K562 (cell line): Measurements from ENCODE around the gene SORCS1. TPM values are rescaled to one million over a fixed set of nuclear protein-coding genes. Genes with fewer than 3 reads are reported as not detected.
A peak's percentile ranks its signal among the peaks of the same experiment; 100 is the strongest.

Experiments
- ATAC-seq: fragments of 200-7000 bp; cut with Tn5 transposase; 3 replicates; pipeline ENCODE4 v1.9.1; 2020; ENCODE audit warnings: moderate library complexity
- BruUV-seq: library from RNA; stranded (reverse); fragments of 400-500 nt; replicated peaks from 2 replicates; lab custom pipeline; 2021; lab: Mats Ljungman, UMichigan
- CTCF ChIA-PET: fragments of 300-600 bp; formaldehyde crosslinking; extraction: SDS; loops from one replicate; lab custom pipeline; 2021; ENCODE audit warnings: low intra/inter-chr PET ratio; lab: Yijun Ruan, JAX
- POLR2A ChIA-PET: fragments of 300-600, 350-650 bp; sonication (Branson Sonifier 250); formaldehyde crosslinking; extraction: SDS; loops from one replicate; lab custom pipeline; 2021; ENCODE audit warnings: antibody characterized with exemption, inconsistent platforms; lab: Yijun Ruan, JAX
- DNase-seq, 4 experiments: peaks; one replicate each; pipeline versions ENCODE4 v3.0.0 to v3.0.0-alpha.2; 2011 to 2018; ENCODE audit warnings: low spot score in 3 of 4, mixed read lengths in 3 of 4; ENCODE audit errors: extremely low read depth in 1 of 4
- FAIRE-seq: peaks from 2 replicates; lab custom pipeline; 2011; peaks lifted over from hg19 to GRCh38; lab: Jason Lieb, UNC
- H2AFZ ChIP-seq: 2 replicates; pipeline ENCODE4 v1.6.0; 2011; ENCODE audit warnings: low read depth, low read length, control low read depth, inconsistent platforms
- H3K27ac ChIP-seq: fragments of 200-600 bp; 3 replicates; pipeline ENCODE4 v1.8.0; 2011; ENCODE audit warnings: low read depth, mild to moderate bottlenecking, control low read depth, inconsistent platforms, low read length, moderate library complexity, mixed read lengths; ENCODE audit errors: extremely low read depth
- H3K27me3 ChIP-seq, 2 experiments: fragments of 300-600 bp in 1 of 2; 2 replicates in 1 of 2; 3 replicates in 1 of 2; pipeline versions ENCODE4 v1.6.0 to v1.8.0; 2011; ENCODE audit warnings: inconsistent platforms in 2 of 2, low read length in 2 of 2, mild to moderate bottlenecking in 1 of 2, mixed read lengths in 1 of 2, moderate library complexity in 1 of 2; ENCODE audit not compliant: control insufficient read depth in 2 of 2, insufficient read depth in 2 of 2
- H3K36me3 ChIP-seq: fragments of 300-600 bp; 3 replicates; pipeline ENCODE4 v1.8.0; 2011; ENCODE audit warnings: mild to moderate bottlenecking, low read length, inconsistent platforms; ENCODE audit not compliant: control insufficient read depth, insufficient read depth
- H3K4me1 ChIP-seq, 2 experiments: fragments of 200-600 bp in 1 of 2; replicated peaks in 1 of 2; 2 replicates in 1 of 2; 3 replicates in 1 of 2; pipeline versions ENCODE4 v1.5.1 to v1.8.0; 2011; ENCODE audit warnings: inconsistent platforms in 2 of 2, low read length in 2 of 2, mild to moderate bottlenecking in 1 of 2, mixed read lengths in 1 of 2, moderate library complexity in 1 of 2; ENCODE audit not compliant: control insufficient read depth in 2 of 2, insufficient read depth in 2 of 2
- H3K4me2 ChIP-seq: 2 replicates; pipeline ENCODE4 v1.6.1; 2011; ENCODE audit warnings: low read length, control low read depth, inconsistent platforms, mixed read lengths; ENCODE audit not compliant: insufficient read depth
- H3K4me3 ChIP-seq: fragments of 200-600 bp; sonication (generic), shearing (Covaris generic); 2 replicates; pipeline ENCODE4 v1.5.1; 2016; ENCODE audit warnings: control low read depth, inconsistent platforms
- H3K79me2 ChIP-seq: fragments of 200-600 bp; 3 replicates; pipeline ENCODE4 v1.8.0; 2011; ENCODE audit warnings: low read length, inconsistent platforms; ENCODE audit not compliant: control insufficient read depth, insufficient read depth
- H3K9ac ChIP-seq, 2 experiments: 2 replicates each; pipeline versions ENCODE4 v1.6.0 to v1.6.1; 2011; ENCODE audit warnings: low read depth in 2 of 2, low read length in 2 of 2, control low read depth in 1 of 2, inconsistent platforms in 1 of 2, mild to moderate bottlenecking in 1 of 2, mixed read lengths in 1 of 2; ENCODE audit not compliant: insufficient read depth in 1 of 2
- H3K9me1 ChIP-seq: one replicate; pipeline ENCODE4 v1.6.0; 2011; ENCODE audit warnings: inconsistent platforms, mild to moderate bottlenecking, low read length, moderate library complexity; ENCODE audit not compliant: control insufficient read depth, insufficient read depth
- H3K9me3 ChIP-seq: replicated peaks from 2 replicates; pipeline ENCODE4 v1.5.1; 2011; ENCODE audit warnings: low read depth, low read length, inconsistent platforms; ENCODE audit not compliant: control insufficient read depth, insufficient read depth
- H4K20me1 ChIP-seq: replicated peaks from 2 replicates; pipeline ENCODE4 v1.6.1; 2011; ENCODE audit warnings: low read length, inconsistent platforms, mixed read lengths; ENCODE audit not compliant: control insufficient read depth, insufficient read depth
- EHMT2 ChIP-seq: fragments of 450-650 bp; IDR thresholded peaks from 2 replicates; pipeline ENCODE4 v1.6.1; 2018; ENCODE audit warnings: antibody characterized with exemption
- GATAD2A ChIP-seq: fragments of 450-650 bp; IDR thresholded peaks from 2 replicates; pipeline ENCODE4 v1.6.1; 2017
- MAFG ChIP-seq: fragments of 450-650 bp; conservative IDR thresholded peaks from 2 replicates; pipeline ENCODE4 v1.6.1; 2016; ENCODE audit warnings: missing genetic modification characterization, missing compliant biosample characterization
- NELFE ChIP-seq: IDR thresholded peaks from 2 replicates; pipeline ENCODE4 v1.6.1; 2011; ENCODE audit warnings: mild to moderate bottlenecking; ENCODE audit not compliant: insufficient read depth, insufficient read length
- SMARCE1 ChIP-seq: fragments of 450-650 bp; IDR thresholded peaks from 2 replicates; pipeline ENCODE4 v1.7.1; 2016; ENCODE audit warnings: mild to moderate bottlenecking
- STAG1 ChIP-seq: sonication (generic); formaldehyde crosslinking; IDR thresholded peaks from 2 replicates; pipeline ENCODE4 v1.5.0; 2020; ENCODE audit warnings: missing genetic modification reagents, borderline replicate concordance
- TEAD4 ChIP-seq, 2 experiments: sonication (generic) in 1 of 2; formaldehyde crosslinking in 1 of 2; IDR thresholded peaks; 2 replicates each; pipeline versions ENCODE4 v1.6.1 to v1.8.0; 2012 to 2022; ENCODE audit warnings: borderline replicate concordance in 1 of 2, inconsistent platforms in 1 of 2, low read length in 1 of 2, mild to moderate bottlenecking in 1 of 2, missing genetic modification reagents in 1 of 2
- YY1 ChIP-seq, 3 experiments: IDR thresholded peaks; 2 replicates each; pipeline ENCODE4 v1.6.1; 2011; ENCODE audit warnings: low read length in 2 of 3, mild to moderate bottlenecking in 2 of 3, moderate library complexity in 2 of 3, borderline replicate concordance in 1 of 3, control low read depth in 1 of 3, low read depth in 1 of 3; ENCODE audit not compliant: insufficient read depth in 3 of 3, insufficient replicate concordance in 2 of 3, control insufficient read depth in 1 of 3, insufficient read length in 1 of 3; ENCODE audit errors: extremely low read depth in 1 of 3
- ZNF121 ChIP-seq: sonication (generic); formaldehyde crosslinking; conservative IDR thresholded peaks from 2 replicates; pipeline ENCODE4 v1.8.0; 2022; ENCODE audit warnings: missing genetic modification reagents
- WGBS: fragments of 100-300 bp; shearing (Covaris generic); methylation state at CpG from one replicate; pipeline ENCODE4 v1.1.6; 2016; ENCODE audit warnings: low coverage, mixed read lengths; ENCODE audit not compliant: insufficient coverage; ENCODE audit errors: missing lambda C conversion rate; 5-methylcytosine and 5-hydroxymethylcytosine counted together
- in situ Hi-C: fragments of 300-500 bp; cut with MboI; formaldehyde crosslinking; loops from 4 replicates; pipeline ENCODE4 v1.15.0; 2018; ENCODE audit warnings: inconsistent platforms, mixed read lengths
- intact Hi-C: fragments of 100-400 bp; cut with micrococcal nuclease; formaldehyde crosslinking; loops from 2 replicates; pipeline ENCODE4 v1.14.2; 2022
- polyA plus RNA-seq, 8 experiments: library from polyadenylated mRNA; depleted of rRNA in 4 of 8; stranded (reverse) in 5 of 8; unstranded in 3 of 8; fragments of >200 nt; fragmentation: Nextera tagmentation in 2 of 8; fragmentation: Illumina TruSeq in 1 of 8; extraction: Ambion mirVana in 2 of 8; extraction: Trizol in 1 of 8; gene quantifications; 2 replicates each; pipeline versions ENCODE4 v1.2.1 to v1.2.3, GENCODE V29; 2011 to 2014; ENCODE audit warnings: inconsistent platforms in 1 of 8, missing spikeins in 1 of 8
- total RNA-seq, 7 experiments: library from RNA; depleted of rRNA in 6 of 7; stranded (reverse); fragments of >200 nt in 6 of 7; fragmentation: Illumina TruSeq in 2 of 7; extraction: Trizol in 2 of 7; gene quantifications; 2 replicates each; pipeline versions ENCODE4 v1.2.1 to v1.2.3, GENCODE V29; 2011 to 2021; ENCODE audit warnings: low replicate concordance in 1 of 7
- TF ChIP-seq, protein P1 (sequence below): fragments of 450-650 bp; IDR thresholded peaks from 2 replicates; pipeline ENCODE4 v1.6.1; 2014; ENCODE audit warnings: low read depth, mild to moderate bottlenecking, moderate library complexity, borderline replicate concordance

The SORCS1 gene
- total and polyA plus RNA-seq, 9 of the 15 experiments (the other 6 are each of a cell fraction or from before 2014, with no cell fraction given): 1.5 to 3.9 (median 2.7) TPM

DNA sequence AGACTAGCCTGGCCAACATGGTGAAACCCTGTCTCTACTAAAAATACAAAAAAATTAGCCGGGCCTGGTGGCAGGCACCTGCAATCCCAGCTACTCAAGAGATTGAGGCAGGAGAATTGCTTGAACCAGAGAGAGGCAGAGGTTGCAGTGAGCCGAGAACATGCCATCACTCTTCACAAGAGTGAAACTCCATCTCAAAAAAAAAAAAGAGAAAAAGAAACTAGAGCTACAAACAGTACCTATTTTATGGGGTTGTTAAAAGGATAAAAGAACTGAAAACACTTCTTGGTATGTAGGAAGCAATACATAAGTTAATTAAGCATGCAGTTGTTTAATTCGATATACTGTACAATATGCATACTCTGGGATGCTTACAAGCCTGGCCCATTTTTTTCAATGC is 216.9 kb downstream of the SORCS1 start:
- peaks cover 0 to 6% of the 10 kb centered on the region in 2 experiments; a peak in 2 of 5 replicates for H3K4me1 ChIP-seq
- no peaks in the 10 kb centered on the region for H3K9me3 ChIP-seq
- no peak for DNase-seq
- H3K36me3 ChIP-seq: no peaks in the 10 kb centered on the region
- H3K4me2 ChIP-seq: no peak overlapping the region
- FAIRE-seq: no peak
- no peaks in the 10 kb centered on the region for H3K27me3 ChIP-seq
- no peaks in the 10 kb centered on the region for H4K20me1 ChIP-seq
- ChIA-PET CTCF (no interaction called here), POLR2A (no interaction called here)
- in situ Hi-C loops (no loop called here), intact Hi-C loops (no loop called here)
- no peaks in the 10 kb centered on the region for H3K79me2 ChIP-seq
- H3K4me3 ChIP-seq: no peak overlapping the region
- no peak for TF ChIP-seq YY1 (IDR thresholded peaks at IDR 0.05; ENCODE audit: borderline replicate concordance in 1 of 3, control insufficient read depth in 1 of 3, extremely low read depth in 1 of 3, insufficient read depth in 3 of 3, insufficient read length in 1 of 3, insufficient replicate concordance in 2 of 3, low read depth in 1 of 3, low read length in 2 of 3)
- no peak overlapping the region for H3K9ac ChIP-seq
- WGBS: 46% methylated on average over 3 of the region's 3 CpGs
- no peaks in the 10 kb centered on the region for H3K9me1 ChIP-seq
- BruUV-seq: no TSS peak
- no peak for ATAC-seq
- H3K27ac ChIP-seq: no peak overlapping the region
- no peak overlapping the region for H2AFZ ChIP-seq

DNA sequence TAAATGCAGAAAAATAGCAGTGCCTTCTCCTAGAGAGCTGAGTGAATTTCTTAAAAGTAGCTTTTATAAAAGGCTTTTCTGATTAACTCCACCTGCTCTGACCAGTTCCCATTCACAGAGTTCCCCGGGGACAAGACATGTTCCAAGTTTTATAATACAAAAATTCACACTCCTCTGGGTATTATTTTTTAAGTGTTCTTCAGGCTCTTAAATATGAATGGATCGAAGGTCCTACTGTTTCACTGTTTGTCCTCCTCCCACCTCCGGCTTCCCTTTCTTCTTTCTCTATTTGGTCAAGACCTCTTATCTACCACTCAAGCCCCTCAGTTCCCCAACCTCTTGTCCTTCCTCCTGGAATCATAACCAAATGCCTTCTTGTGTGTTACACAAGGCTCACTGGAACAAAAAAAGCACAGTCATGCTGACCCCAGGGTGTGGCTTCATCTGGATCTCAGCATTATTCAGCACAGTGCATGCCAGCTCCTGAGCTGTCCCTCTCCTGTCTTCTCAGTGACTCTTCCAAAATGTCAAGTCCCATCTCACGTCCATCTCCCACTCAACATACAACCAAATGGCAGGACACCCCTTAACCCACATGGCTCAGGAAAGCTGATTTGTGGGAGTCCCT is 222.4 kb downstream of the SORCS1 start:
- intact Hi-C loops: no loop called here
- no TSS peak for BruUV-seq
- no peaks in the 10 kb centered on the region for H4K20me1 ChIP-seq
- H3K9ac ChIP-seq: peak overlapping the region; percentile 19 to 56; a peak in 3 of 4 replicates
- no peaks in the 10 kb centered on the region for H3K9me1 ChIP-seq
- peak overlapping the region; percentile 83 for H2AFZ ChIP-seq
- no peaks in the 10 kb centered on the region for H3K36me3 ChIP-seq
- peak overlapping the region; percentile 64 for H3K4me2 ChIP-seq
- H3K4me3 ChIP-seq: no peak overlapping the region; the same call in 1 of the 2 replicates
- H3K27ac ChIP-seq: peak overlapping the region; percentile 85
- in situ Hi-C loops: no loop called here
- H3K79me2 ChIP-seq: no peaks in the 10 kb centered on the region
- DNase-seq (peak; percentile 47 to 87 (median 65)), FAIRE-seq (peak; percentile 98), ATAC-seq (peak; percentile 99)
- no peaks in the 10 kb centered on the region for H3K9me3 ChIP-seq
- H3K27me3 ChIP-seq: no peaks in the 10 kb centered on the region
- peaks cover 11 to 25% of the 10 kb centered on the region in 2 experiments; a peak in 4 of 5 replicates for H3K4me1 ChIP-seq
- ChIA-PET POLR2A (interaction anchor here (0.6 to 0.7 kb wide), 2 partner anchors 17 to 77 kb away, joined by 3 to 4 read pairs; no protein-coding TSS in a partner anchor), CTCF (no interaction called here)
- WGBS: 7% methylated on average over 4 of the region's 4 CpGs
- TF ChIP-seq, protein P1, sequence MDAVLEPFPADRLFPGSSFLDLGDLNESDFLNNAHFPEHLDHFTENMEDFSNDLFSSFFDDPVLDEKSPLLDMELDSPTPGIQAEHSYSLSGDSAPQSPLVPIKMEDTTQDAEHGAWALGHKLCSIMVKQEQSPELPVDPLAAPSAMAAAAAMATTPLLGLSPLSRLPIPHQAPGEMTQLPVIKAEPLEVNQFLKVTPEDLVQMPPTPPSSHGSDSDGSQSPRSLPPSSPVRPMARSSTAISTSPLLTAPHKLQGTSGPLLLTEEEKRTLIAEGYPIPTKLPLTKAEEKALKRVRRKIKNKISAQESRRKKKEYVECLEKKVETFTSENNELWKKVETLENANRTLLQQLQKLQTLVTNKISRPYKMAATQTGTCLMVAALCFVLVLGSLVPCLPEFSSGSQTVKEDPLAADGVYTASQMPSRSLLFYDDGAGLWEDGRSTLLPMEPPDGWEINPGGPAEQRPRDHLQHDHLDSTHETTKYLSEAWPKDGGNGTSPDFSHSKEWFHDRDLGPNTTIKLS: no peak
- TF ChIP-seq ZNF121 (CRISPR knock-in tag): no peak
- TF ChIP-seq SMARCE1: peak; percentile 54; the same call in 1 of the 2 replicates
- peak; percentile 99 for TF ChIP-seq MAFG (tag)
- no peak for TF ChIP-seq NELFE
- TF ChIP-seq STAG1 (CRISPR knock-in tag): no peak
- peak; percentile 70 for TF ChIP-seq EHMT2
- TF ChIP-seq TEAD4 (IDR thresholded peaks at IDR 0.05; ENCODE audit: low read length): peak; percentile 24; the same call in 1 of the 2 replicates
- no peak for TF ChIP-seq TEAD4 (CRISPR knock-in tag; IDR thresholded peaks at IDR 0.05; ENCODE audit: borderline replicate concordance)
- peak; percentile 84 for TF ChIP-seq GATAD2A
